ENCODE results near the gene C16orf54.

- TF ChIP-seq POLR2AphosphoS5 (IDR thresholded peaks at IDR 0.05) = no peak
- TF ChIP-seq CTCF (IDR thresholded peaks at IDR 0.05) = no peak
- TF ChIP-seq POLR2A (IDR thresholded peaks at IDR 0.05) = no peak
Observed at GRCh38 chr16:29765167-29766032, 19.6 kb upstream of the C16orf54 start.
